ENCODE measurements around the gene CCDC88C. TPM values are rescaled to one million over a fixed set of nuclear protein-coding genes. Genes with fewer than 3 reads are reported as not detected.

The CCDC88C gene
- total and polyA plus RNA-seq, 11 donors, result 2.4 to 15.6 (median 4.8) TPM

GRCh38 chr14:91368776-91369416 is 48.7 kb downstream of the CCDC88C start:
- DNase-seq (no peak), ATAC-seq (no peak)
- WGBS, 4 donors, result 76 to 86% (median 82%) methylated on average over 19 of the region's 19 CpGs
- no peaks in the 10 kb centered on the region for H3K36me3 ChIP-seq
- no peak overlapping the region for H3K4me3 ChIP-seq
- peaks cover 0 to 87% (median 35%) of the 10 kb centered on the region in 12 donors for H3K4me1 ChIP-seq
- H3K9me3 ChIP-seq, result no peaks in the 10 kb centered on the region
- intact Hi-C loops (cut with DNase I), result loop anchor here in 1 of 10 donors (10.0 kb wide), 1 partner anchor 46 kb away; the partner anchor contains the start of gene CCDC88C
- peak overlapping the region in 1 of 12 donors; percentile 1 for H3K27ac ChIP-seq
- TF ChIP-seq POLR2A (IDR thresholded peaks at IDR 0.05), result no peak
- TF ChIP-seq, protein P1, sequence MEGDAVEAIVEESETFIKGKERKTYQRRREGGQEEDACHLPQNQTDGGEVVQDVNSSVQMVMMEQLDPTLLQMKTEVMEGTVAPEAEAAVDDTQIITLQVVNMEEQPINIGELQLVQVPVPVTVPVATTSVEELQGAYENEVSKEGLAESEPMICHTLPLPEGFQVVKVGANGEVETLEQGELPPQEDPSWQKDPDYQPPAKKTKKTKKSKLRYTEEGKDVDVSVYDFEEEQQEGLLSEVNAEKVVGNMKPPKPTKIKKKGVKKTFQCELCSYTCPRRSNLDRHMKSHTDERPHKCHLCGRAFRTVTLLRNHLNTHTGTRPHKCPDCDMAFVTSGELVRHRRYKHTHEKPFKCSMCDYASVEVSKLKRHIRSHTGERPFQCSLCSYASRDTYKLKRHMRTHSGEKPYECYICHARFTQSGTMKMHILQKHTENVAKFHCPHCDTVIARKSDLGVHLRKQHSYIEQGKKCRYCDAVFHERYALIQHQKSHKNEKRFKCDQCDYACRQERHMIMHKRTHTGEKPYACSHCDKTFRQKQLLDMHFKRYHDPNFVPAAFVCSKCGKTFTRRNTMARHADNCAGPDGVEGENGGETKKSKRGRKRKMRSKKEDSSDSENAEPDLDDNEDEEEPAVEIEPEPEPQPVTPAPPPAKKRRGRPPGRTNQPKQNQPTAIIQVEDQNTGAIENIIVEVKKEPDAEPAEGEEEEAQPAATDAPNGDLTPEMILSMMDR (IDR thresholded peaks at IDR 0.05), result no peak
- H3K27me3 ChIP-seq, result peaks cover 0 to 7% (median 0%) of the 10 kb centered on the region in 9 donors

DNA sequence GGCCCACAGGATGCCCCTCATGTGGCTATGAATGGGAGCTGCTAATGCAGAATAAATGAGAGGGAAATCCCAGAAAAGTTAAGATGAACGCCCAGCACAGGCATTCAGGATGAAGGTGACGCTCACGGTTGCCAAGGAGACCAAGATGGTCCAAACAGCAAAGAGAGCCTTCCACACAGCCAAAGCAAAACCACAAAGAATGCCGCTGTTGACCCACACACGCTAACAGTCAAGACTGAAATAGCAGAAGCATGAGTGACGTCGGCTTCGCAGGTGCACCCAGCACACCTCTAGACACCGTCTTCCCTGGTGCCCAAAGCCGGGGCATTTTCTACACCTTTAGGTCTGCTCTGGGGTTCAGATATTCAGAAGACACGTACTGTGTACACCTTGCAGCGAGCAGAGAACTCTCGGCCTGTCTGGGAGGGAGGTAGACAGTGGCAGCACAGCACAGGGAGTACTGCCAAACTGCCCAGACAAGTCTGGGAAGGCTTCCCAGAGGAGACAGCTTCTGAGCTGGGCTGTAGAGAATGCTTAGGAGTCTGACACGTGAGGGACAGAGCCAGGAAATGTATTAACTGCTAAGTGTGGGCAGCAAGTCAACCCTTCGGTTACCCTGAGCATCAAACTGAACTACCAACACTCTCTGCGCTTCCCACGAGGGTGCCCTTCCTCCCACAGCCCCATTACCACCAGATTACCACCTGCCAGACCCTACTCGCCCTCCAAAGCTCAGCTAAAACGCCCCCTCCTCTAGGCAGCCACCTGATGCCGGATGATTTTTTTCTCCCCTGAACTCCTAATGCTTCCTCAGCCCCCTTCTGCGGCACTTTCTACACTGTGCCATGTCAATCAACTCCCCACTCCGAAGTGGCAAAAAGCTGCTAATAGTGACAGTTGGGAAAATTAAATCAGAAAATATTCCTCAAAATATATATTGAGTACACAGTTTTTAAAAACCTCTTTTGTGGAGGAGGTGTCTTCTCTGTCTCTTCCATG is 50.1 kb downstream of the CCDC88C start:
- Histone ChIP-seq H3K4me3 (peak overlapping the region in 1 of 12 donors; percentile 7), H3K27ac (peak overlapping the region in 8 of 12 donors; percentile 2 to 63 (median 26)), H3K27me3 (peaks cover 0 to 7% (median 0%) of the 10 kb centered on the region in 9 donors), H3K4me1 (peaks cover 0 to 87% (median 25%) of the 10 kb centered on the region in 12 donors), H3K9me3 (no peaks in the 10 kb centered on the region), H3K36me3 (no peaks in the 10 kb centered on the region)
- no peak for TF ChIP-seq POLR2A (IDR thresholded peaks at IDR 0.05)
- intact Hi-C loops (cut with DNase I), result loop anchor here in 1 of 10 donors (10.0 kb wide), 1 partner anchor 47 kb away; the partner anchor contains the start of gene CCDC88C
- 67 to 74% (median 69%) methylated on average over 22 of the region's 22 CpGs for WGBS, 4 donors
- ATAC-seq (peak in 2 of 4 donors; percentile 11 to 39), DNase-seq (no peak)

GRCh38 chr14:91366749-91367148 is 50.9 kb downstream of the CCDC88C start:
- Histone ChIP-seq H3K9me3 (no peaks in the 10 kb centered on the region), H3K27ac (peak overlapping the region in 5 of 12 donors; percentile 2 to 63 (median 21)), H3K27me3 (peaks cover 0 to 7% (median 0%) of the 10 kb centered on the region in 9 donors), H3K36me3 (no peaks in the 10 kb centered on the region), H3K4me3 (peak overlapping the region in 1 of 12 donors; percentile 7), H3K4me1 (peaks cover 0 to 88% (median 22%) of the 10 kb centered on the region in 12 donors)
- intact Hi-C loops (cut with DNase I), result loop anchor here in 1 of 10 donors (10.0 kb wide), 1 partner anchor 48 kb away; the partner anchor contains the start of gene CCDC88C
- ATAC-seq (no peak), DNase-seq (no peak)
- 78 to 84% (median 79%) methylated on average over 6 of the region's 6 CpGs for WGBS, 4 donors
- TF ChIP-seq, protein P1 (IDR thresholded peaks at IDR 0.05), result no peak
- TF ChIP-seq POLR2A (IDR thresholded peaks at IDR 0.05), result no peak

- no peaks in the 10 kb centered on the region for H3K9me3 ChIP-seq
- no peak overlapping the region for H3K27ac ChIP-seq
- peaks cover 0 to 6% (median 0%) of the 10 kb centered on the region in 9 donors for H3K27me3 ChIP-seq
- ATAC-seq (no peak), DNase-seq (no peak)
- no peak for TF ChIP-seq POLR2A (IDR thresholded peaks at IDR 0.05)
- TF ChIP-seq, protein P1 (IDR thresholded peaks at IDR 0.05), result no peak
- H3K4me1 ChIP-seq, result peaks cover 0 to 87% (median 15%) of the 10 kb centered on the region in 12 donors
- intact Hi-C loops (cut with DNase I), result loop anchor here in 1 of 10 donors (10.0 kb wide), 1 partner anchor 49 kb away; the partner anchor contains the start of gene CCDC88C
- 74 to 98% (median 87%) methylated on average over 6 of the region's 6 CpGs for whole genome bisulfite sequencing, 4 donors
- H3K36me3 ChIP-seq, result no peaks in the 10 kb centered on the region
- H3K4me3 ChIP-seq, result no peak overlapping the region
These were observed 52.1 kb downstream of the CCDC88C start for GRCh38 chr14:91365552-91365951.
